Natural killer cell (primary cell): Measurements from ENCODE around the gene TNFRSF12A. TPM values are rescaled to one million over a fixed set of nuclear protein-coding genes. Genes with fewer than 3 reads are reported as not detected.
"Not testable (repeated sequence)": the region's sequence is repeated elsewhere in the genome, so short reads cannot be mapped to it uniquely, and the experiment has no call there.

Experiments
- ATAC-seq, 3 donors: fragments of 150-1000 bp in 2 of 3; fragments of 200-7000 bp in 1 of 3; cut with Tn5 transposase; 1 replicate in 1 of 3; 2 replicates in 2 of 3; pipeline ENCODE4 v1.10.0; 2021; ENCODE audit warnings: mild to moderate bottlenecking in 2 of 3, moderate library complexity in 2 of 3
- DNase-seq, 2 donors: peaks; one replicate each; pipeline versions ENCODE4 v3.0.0 to v3.0.0-alpha.2; 2013 to 2021; ENCODE audit warnings: mixed read lengths in 1 of 2
- H3K27ac ChIP-seq: one replicate; pipeline ENCODE4 v1.5.1; 2013; ENCODE audit warnings: mild to moderate bottlenecking, low read length
- H3K27me3 ChIP-seq: one replicate; pipeline ENCODE4 v1.6.1; 2013; ENCODE audit warnings: low read length; ENCODE audit not compliant: control insufficient read depth, insufficient read depth
- H3K36me3 ChIP-seq: one replicate; pipeline ENCODE4 v1.6.1; 2013; ENCODE audit warnings: low read length; ENCODE audit not compliant: control insufficient read depth, insufficient read depth
- H3K4me1 ChIP-seq: one replicate; pipeline ENCODE4 v1.6.1; 2013; ENCODE audit warnings: low read length; ENCODE audit not compliant: control insufficient read depth, insufficient read depth
- H3K4me3 ChIP-seq: one replicate; pipeline ENCODE4 v1.5.1; 2013; ENCODE audit warnings: low read length
- H3K9me3 ChIP-seq: one replicate; pipeline ENCODE4 v1.6.1; 2013; ENCODE audit warnings: low read length; ENCODE audit not compliant: control insufficient read depth, insufficient read depth
- H3K27ac Mint-ChIP-seq, 2 donors: one replicate each; pipeline ENCODE4 v1.8.0; 2022; ENCODE audit warnings: mild to moderate bottlenecking in 2 of 2, mixed read lengths in 2 of 2, moderate library complexity in 1 of 2
- H3K27me3 Mint-ChIP-seq, 2 donors: one replicate each; pipeline ENCODE4 v1.8.0; 2022; ENCODE audit warnings: low read depth in 2 of 2, mixed read lengths in 2 of 2
- H3K36me3 Mint-ChIP-seq: one replicate; pipeline ENCODE4 v1.8.0; 2022; ENCODE audit warnings: mixed read lengths
- H3K4me1 Mint-ChIP-seq, 2 donors: one replicate each; pipeline ENCODE4 v1.8.0; 2022; ENCODE audit warnings: mixed read lengths in 2 of 2
- H3K4me3 Mint-ChIP-seq: one replicate; pipeline ENCODE4 v1.8.0; 2022; ENCODE audit warnings: mild to moderate bottlenecking, moderate library complexity, mixed read lengths
- H3K9me3 Mint-ChIP-seq, 2 donors: one replicate each; pipeline ENCODE4 v1.8.0; 2022; ENCODE audit warnings: mixed read lengths in 2 of 2
- WGBS: methylation state at CpG from one replicate; pipeline ENCODE4 v1.1.7; 2013; ENCODE audit warnings: missing lambda C conversion rate; ENCODE audit not compliant: insufficient coverage; 5-methylcytosine and 5-hydroxymethylcytosine counted together
- intact Hi-C: fragments of 100-400 bp; cut with micrococcal nuclease; formaldehyde crosslinking; loops from one replicate; pipeline ENCODE4 v1.14.2; 2022
- total RNA-seq, 4 donors: library from RNA; stranded (reverse); fragments of 120-200 nt in 1 of 4; gene quantifications; one replicate each; pipeline versions ENCODE4 v1.2.3 to v1.2.4, GENCODE V29; 2013 to 2022
- TF ChIP-seq, protein P1 (sequence below): fragments of 200-600 bp; IDR thresholded peaks from one replicate; pipeline ENCODE4 v1.8.0; 2022; ENCODE audit warnings: antibody characterized with exemption

The TNFRSF12A gene
- total RNA-seq, 3 donors from 2014 or later (not counting 1 experiment from before 2014, with no cell fraction given): 2.4 to 3.7 (median 3.1) TPM

DNA sequence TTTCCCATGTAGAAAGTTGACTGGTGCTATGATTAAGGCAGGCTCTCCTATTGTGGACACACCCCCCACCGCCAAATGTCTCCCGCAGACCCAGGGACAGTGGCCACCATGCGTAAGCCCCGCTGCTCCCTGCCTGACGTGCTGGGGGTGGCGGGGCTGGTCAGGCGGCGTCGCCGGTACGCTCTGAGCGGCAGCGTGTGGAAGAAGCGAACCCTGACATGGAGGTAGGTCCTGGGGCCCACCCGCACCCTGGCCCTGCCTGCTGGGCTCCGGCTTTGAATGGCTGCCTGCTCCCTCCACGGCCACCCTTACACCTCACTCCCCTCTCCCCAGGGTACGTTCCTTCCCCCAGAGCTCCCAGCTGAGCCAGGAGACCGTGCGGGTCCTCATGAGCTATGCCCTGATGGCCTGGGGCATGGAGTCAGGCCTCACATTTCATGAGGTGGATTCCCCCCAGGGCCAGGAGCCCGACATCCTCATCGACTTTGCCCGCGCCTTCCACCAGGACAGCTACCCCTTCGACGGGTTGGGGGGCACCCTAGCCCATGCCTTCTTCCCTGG is 29.8 kb downstream of the TNFRSF12A start:
- Histone ChIP-seq H3K4me3 (no peak overlapping the region), H3K9me3 (no peaks in the 10 kb centered on the region), H3K36me3 (peaks cover 3% of the 10 kb centered on the region), H3K27me3 (peaks cover 13% of the 10 kb centered on the region), H3K27ac (no peak overlapping the region), H3K4me1 (peaks cover 80% of the 10 kb centered on the region)
- no peak overlapping the region for H3K4me3 Mint-ChIP-seq
- ATAC-seq (no peak), DNase-seq (no peak)
- no peaks in the 10 kb centered on the region for H3K36me3 Mint-ChIP-seq
- no peak overlapping the region for H3K27ac Mint-ChIP-seq
- intact Hi-C loops: no loop called here
- 88% methylated on average over 26 of the region's 26 CpGs for WGBS
- H3K27me3 Mint-ChIP-seq: peaks cover 10 to 15% of the 10 kb centered on the region in 2 donors
- H3K9me3 Mint-ChIP-seq: no peaks in the 10 kb centered on the region
- H3K4me1 Mint-ChIP-seq: peaks cover 35 to 52% of the 10 kb centered on the region in 2 donors
- TF ChIP-seq, protein P1, sequence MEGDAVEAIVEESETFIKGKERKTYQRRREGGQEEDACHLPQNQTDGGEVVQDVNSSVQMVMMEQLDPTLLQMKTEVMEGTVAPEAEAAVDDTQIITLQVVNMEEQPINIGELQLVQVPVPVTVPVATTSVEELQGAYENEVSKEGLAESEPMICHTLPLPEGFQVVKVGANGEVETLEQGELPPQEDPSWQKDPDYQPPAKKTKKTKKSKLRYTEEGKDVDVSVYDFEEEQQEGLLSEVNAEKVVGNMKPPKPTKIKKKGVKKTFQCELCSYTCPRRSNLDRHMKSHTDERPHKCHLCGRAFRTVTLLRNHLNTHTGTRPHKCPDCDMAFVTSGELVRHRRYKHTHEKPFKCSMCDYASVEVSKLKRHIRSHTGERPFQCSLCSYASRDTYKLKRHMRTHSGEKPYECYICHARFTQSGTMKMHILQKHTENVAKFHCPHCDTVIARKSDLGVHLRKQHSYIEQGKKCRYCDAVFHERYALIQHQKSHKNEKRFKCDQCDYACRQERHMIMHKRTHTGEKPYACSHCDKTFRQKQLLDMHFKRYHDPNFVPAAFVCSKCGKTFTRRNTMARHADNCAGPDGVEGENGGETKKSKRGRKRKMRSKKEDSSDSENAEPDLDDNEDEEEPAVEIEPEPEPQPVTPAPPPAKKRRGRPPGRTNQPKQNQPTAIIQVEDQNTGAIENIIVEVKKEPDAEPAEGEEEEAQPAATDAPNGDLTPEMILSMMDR: no peak

DNA sequence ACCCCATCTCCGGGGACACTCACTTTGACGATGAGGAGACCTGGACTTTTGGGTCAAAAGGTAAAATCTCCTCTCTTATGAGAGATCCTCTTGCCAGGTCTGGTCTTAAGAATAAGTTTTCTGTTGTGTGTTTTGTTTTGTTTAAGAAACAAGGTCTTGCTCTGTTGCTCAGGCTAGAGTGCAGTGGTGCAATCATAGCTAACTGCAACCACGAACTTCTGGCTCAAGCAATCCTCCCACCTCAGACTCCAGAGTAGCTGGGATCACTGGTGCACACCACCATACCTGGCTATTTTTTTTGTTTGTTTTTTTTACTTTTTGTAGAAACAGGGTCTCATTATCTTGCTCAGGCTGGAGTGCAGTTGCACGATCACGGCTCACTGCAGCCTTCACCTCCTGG is 30.3 kb downstream of the TNFRSF12A start:
- Mint-ChIP-seq H3K27ac (no peak overlapping the region), H3K27me3 (peaks cover 5 to 13% of the 10 kb centered on the region in 2 donors), H3K4me1 (peaks cover 36 to 52% of the 10 kb centered on the region in 2 donors), H3K36me3 (no peaks in the 10 kb centered on the region), H3K4me3 (no peak overlapping the region), H3K9me3 (no peaks in the 10 kb centered on the region)
- no peak for DNase-seq
- Histone ChIP-seq H3K9me3 (no peaks in the 10 kb centered on the region), H3K4me1 (peaks cover 80% of the 10 kb centered on the region), H3K27ac (no peak overlapping the region), H3K27me3 (peaks cover 9% of the 10 kb centered on the region), H3K36me3 (peaks cover 4% of the 10 kb centered on the region), H3K4me3 (no peak overlapping the region)
- TF ChIP-seq, protein P1: no peak
- WGBS: 86% methylated on average over 5 of the region's 5 CpGs
- intact Hi-C loops: no loop called here
- ATAC-seq: no peak

DNA sequence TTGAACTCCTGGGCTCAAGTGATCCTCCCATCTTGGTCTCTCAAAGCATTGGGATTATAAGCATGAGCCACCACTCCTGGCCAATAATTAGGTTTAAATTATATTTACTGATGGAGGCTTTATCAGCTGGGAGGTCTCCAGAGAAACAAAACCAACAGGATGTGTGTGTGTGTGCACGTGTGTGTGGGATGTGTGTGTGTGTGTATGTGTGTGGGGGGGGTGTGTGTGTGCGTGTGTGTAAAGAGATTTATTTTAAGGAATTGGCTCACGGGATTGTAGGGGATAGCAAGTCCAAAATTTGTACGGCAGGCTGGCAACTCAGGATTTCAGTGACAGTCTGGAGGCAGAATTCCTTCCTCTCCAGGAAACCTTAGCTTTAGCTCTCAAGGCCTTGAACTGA is 30.8 kb downstream of the TNFRSF12A start:
- no peak for DNase-seq
- ATAC-seq: no peak
- Histone ChIP-seq H3K4me3 (no peak overlapping the region), H3K9me3 (no peaks in the 10 kb centered on the region), H3K27ac (no peak overlapping the region), H3K27me3 (peaks cover 9% of the 10 kb centered on the region), H3K36me3 (peaks cover 7% of the 10 kb centered on the region), H3K4me1 (peaks cover 80% of the 10 kb centered on the region)
- peaks cover 39 to 57% of the 10 kb centered on the region in 2 donors for H3K4me1 Mint-ChIP-seq
- no peaks in the 10 kb centered on the region for H3K9me3 Mint-ChIP-seq
- no peaks in the 10 kb centered on the region for H3K36me3 Mint-ChIP-seq
- WGBS: 51% methylated on average over 4 of the region's 4 CpGs
- no peak overlapping the region for H3K4me3 Mint-ChIP-seq
- TF ChIP-seq, protein P1: no peak
- intact Hi-C loops: no loop called here
- H3K27ac Mint-ChIP-seq: no peak overlapping the region
- peaks cover 5 to 13% of the 10 kb centered on the region in 2 donors for H3K27me3 Mint-ChIP-seq

DNA sequence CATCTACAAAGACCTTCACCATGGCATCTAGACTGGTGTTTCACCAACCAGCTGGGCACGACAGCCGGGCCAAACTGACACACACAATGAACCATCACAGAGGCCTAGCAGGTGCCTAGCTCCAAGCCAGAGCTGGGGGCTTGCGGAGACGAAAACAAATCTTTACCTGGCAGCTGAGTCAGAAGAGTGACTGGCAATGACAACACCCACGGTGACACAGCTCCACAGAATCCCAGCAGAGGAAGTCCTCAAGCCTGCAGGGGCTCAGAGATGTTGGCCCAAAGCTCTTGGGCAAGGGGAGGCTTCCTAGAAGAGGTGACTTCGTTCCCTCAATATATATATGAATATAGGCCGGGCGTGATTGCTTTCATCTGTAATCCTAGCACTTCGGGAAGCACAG is 31.3 kb downstream of the TNFRSF12A start:
- Mint-ChIP-seq H3K4me3 (no peak overlapping the region), H3K27me3 (peaks cover 5 to 13% of the 10 kb centered on the region in 2 donors), H3K9me3 (no peaks in the 10 kb centered on the region), H3K4me1 (peaks cover 39 to 58% of the 10 kb centered on the region in 2 donors), H3K36me3 (no peaks in the 10 kb centered on the region), H3K27ac (no peak overlapping the region)
- Histone ChIP-seq H3K36me3 (peaks cover 7% of the 10 kb centered on the region), H3K4me3 (no peak overlapping the region), H3K27ac (no peak overlapping the region), H3K4me1 (peaks cover 80% of the 10 kb centered on the region), H3K27me3 (peaks cover 6% of the 10 kb centered on the region), H3K9me3 (no peaks in the 10 kb centered on the region)
- intact Hi-C loops: no loop called here
- TF ChIP-seq, protein P1: no peak
- 84% methylated on average over 8 of the region's 9 CpGs for WGBS
- DNase-seq (no peak), ATAC-seq (no peak)

DNA sequence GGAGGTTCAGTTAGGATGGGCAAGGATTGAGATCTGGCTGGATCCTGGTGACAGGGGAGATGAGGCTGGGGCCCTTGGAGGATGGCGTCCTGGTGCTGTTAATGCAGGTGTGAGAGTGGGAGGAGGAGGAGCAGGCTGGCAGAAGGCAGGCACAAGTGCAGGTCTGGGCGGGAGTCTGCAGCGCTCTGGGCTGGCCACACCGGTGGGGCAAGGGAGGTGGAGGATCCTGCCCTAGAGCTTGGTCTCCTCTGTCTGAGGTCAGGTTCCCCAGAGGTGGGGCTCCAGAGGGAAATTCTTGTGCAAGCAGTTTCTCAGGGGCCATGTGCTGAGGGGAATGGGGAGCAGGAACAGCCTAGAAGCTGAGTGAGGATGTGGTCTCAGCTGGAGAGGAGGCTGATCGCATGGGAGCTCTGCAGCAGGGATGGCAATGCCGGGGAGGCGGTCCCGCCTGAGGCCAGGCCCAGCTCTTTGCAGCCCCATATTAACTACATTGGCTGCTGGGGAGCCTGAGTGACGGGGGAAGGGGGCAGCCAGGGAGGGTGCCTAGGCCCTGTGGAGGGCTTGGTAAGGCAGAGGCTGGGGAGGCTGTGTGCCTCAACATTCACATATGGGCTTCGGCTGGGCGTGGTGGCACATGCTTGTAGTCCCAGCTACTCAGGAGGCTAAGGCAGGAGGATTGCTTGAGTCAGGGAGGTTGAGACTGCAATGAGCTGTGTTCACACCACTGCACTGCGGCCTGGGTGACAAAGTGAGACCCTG is 32.6 kb downstream of the TNFRSF12A start:
- Mint-ChIP-seq H3K4me1 (peaks cover 39 to 63% of the 10 kb centered on the region in 2 donors), H3K27me3 (peaks cover 5 to 13% of the 10 kb centered on the region in 2 donors), H3K27ac (peak overlapping the region; percentile 54 to 77)
- H3K27me3 ChIP-seq, H3K9me3 ChIP-seq, DNase-seq, intact Hi-C loops, H3K9me3 Mint-ChIP-seq, H3K4me3 ChIP-seq, H3K36me3 Mint-ChIP-seq, H3K4me3 Mint-ChIP-seq, H3K27ac ChIP-seq: not testable (repeated sequence)
- H3K4me1 ChIP-seq: peaks cover 82% of the 10 kb centered on the region
- H3K36me3 ChIP-seq: peaks cover 15% of the 10 kb centered on the region
- WGBS: 100% methylated on average over 3 of the region's 12 CpGs
- ATAC-seq: peak in 2 of 3 donors; percentile 66 to 68
